ENCODE data around the gene ALDH1L1.

DNA sequence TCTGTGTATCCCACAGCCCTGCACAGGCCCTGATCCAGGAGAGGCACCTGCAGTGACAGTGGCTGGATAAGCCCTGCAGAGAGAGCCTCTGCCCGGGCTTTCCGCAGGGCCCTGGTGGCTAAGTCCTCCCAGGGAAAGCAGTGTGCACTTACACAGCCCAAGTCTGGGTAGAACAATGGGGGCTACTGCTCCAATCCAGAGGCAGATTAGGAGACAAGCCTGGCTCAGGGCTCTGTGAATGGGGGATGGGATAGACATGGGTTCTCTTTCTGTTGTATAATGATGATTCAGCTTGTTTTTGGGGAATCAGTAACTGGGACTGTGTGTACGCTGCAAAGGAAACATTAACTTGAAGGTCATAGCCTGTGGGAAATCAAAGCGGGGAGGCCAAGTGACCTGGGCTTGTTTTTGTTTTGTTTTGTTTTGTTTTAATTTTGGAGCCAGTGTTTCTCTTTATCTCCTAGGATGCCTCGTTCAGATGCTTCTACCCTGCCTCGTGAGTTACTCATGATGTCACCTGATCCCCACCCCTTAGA is 4.1 kb upstream of the ALDH1L1 start:
- TF ChIP-seq RAD21 (IDR thresholded peaks at IDR 0.05 in 1 of 2, conservative IDR thresholded peaks at IDR 0.05 in 1 of 2; ENCODE audit: low read depth in 2 of 2, low read length in 2 of 2) (no peak), TEAD4 (IDR thresholded peaks at IDR 0.05; ENCODE audit: low read depth, low read length) (no peak), POLR2A (IDR thresholded peaks at IDR 0.05; ENCODE audit: control extremely low read depth in 1 of 2, low read depth in 2 of 2, low read length in 2 of 2) (no peak), CHD1 (IDR thresholded peaks at IDR 0.05; ENCODE audit: low read depth, low read length) (no peak), SIN3A (conservative IDR thresholded peaks at IDR 0.05 in 1 of 2, IDR thresholded peaks at IDR 0.05 in 1 of 2; ENCODE audit: low read depth in 1 of 2, low read length in 2 of 2) (no peak), KDM1A (IDR thresholded peaks at IDR 0.05; ENCODE audit: borderline replicate concordance, low read length) (no peak)
- TF ChIP-seq, protein P1, sequence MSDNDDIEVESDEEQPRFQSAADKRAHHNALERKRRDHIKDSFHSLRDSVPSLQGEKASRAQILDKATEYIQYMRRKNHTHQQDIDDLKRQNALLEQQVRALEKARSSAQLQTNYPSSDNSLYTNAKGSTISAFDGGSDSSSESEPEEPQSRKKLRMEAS (IDR thresholded peaks at IDR 0.05), result no peak
- TF ChIP-seq, protein P2, sequence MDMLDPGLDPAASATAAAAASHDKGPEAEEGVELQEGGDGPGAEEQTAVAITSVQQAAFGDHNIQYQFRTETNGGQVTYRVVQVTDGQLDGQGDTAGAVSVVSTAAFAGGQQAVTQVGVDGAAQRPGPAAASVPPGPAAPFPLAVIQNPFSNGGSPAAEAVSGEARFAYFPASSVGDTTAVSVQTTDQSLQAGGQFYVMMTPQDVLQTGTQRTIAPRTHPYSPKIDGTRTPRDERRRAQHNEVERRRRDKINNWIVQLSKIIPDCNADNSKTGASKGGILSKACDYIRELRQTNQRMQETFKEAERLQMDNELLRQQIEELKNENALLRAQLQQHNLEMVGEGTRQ (IDR thresholded peaks at IDR 0.05; ENCODE audit: low read length), result no peak
- TF ChIP-seq, protein P3, sequence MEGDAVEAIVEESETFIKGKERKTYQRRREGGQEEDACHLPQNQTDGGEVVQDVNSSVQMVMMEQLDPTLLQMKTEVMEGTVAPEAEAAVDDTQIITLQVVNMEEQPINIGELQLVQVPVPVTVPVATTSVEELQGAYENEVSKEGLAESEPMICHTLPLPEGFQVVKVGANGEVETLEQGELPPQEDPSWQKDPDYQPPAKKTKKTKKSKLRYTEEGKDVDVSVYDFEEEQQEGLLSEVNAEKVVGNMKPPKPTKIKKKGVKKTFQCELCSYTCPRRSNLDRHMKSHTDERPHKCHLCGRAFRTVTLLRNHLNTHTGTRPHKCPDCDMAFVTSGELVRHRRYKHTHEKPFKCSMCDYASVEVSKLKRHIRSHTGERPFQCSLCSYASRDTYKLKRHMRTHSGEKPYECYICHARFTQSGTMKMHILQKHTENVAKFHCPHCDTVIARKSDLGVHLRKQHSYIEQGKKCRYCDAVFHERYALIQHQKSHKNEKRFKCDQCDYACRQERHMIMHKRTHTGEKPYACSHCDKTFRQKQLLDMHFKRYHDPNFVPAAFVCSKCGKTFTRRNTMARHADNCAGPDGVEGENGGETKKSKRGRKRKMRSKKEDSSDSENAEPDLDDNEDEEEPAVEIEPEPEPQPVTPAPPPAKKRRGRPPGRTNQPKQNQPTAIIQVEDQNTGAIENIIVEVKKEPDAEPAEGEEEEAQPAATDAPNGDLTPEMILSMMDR (IDR thresholded peaks at IDR 0.05; ENCODE audit: control extremely low read depth in 1 of 3, insufficient read depth in 1 of 3, low read depth in 1 of 3, low read length in 3 of 3), result no peak
- TF ChIP-seq, protein P4, sequence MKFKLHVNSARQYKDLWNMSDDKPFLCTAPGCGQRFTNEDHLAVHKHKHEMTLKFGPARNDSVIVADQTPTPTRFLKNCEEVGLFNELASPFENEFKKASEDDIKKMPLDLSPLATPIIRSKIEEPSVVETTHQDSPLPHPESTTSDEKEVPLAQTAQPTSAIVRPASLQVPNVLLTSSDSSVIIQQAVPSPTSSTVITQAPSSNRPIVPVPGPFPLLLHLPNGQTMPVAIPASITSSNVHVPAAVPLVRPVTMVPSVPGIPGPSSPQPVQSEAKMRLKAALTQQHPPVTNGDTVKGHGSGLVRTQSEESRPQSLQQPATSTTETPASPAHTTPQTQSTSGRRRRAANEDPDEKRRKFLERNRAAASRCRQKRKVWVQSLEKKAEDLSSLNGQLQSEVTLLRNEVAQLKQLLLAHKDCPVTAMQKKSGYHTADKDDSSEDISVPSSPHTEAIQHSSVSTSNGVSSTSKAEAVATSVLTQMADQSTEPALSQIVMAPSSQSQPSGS (IDR thresholded peaks at IDR 0.05; ENCODE audit: low read length), result no peak
